Measurements from ENCODE around the gene UXT. TPM values are rescaled to one million over a fixed set of nuclear protein-coding genes. Genes with fewer than 3 reads are reported as not detected.
A peak's percentile ranks its signal among the peaks of the same experiment; 100 is the strongest.

Gene UXT
- total RNA-seq, 4 donors from 2014 or later: 40.5 to 148 (median 77.5) TPM

- H3K9me3 ChIP-seq: no peaks in the 10 kb centered on the region
- H3K27ac ChIP-seq: no peak overlapping the region
- H3K4me1 ChIP-seq: no peaks in the 10 kb centered on the region
- no peak overlapping the region for H3K4me3 ChIP-seq
- no peaks in the 10 kb centered on the region for H3K27me3 ChIP-seq
- TF ChIP-seq POLR2A (IDR thresholded peaks at IDR 0.05): no peak
- TF ChIP-seq CTCF (IDR thresholded peaks at IDR 0.05): no peak
- peak in 1 of 3 donors; percentile 26 for DNase-seq
- H3K36me3 ChIP-seq: no peaks in the 10 kb centered on the region
Observed at GRCh38 chrX:47613082-47613481, 45.9 kb downstream of the UXT start.

GRCh38 chrX:47612418-47612817, 46.6 kb downstream of the UXT start:
- no peak for TF ChIP-seq POLR2A (IDR thresholded peaks at IDR 0.05)
- TF ChIP-seq CTCF (IDR thresholded peaks at IDR 0.05): no peak
- no peaks in the 10 kb centered on the region for H3K4me1 ChIP-seq
- no peaks in the 10 kb centered on the region for H3K9me3 ChIP-seq
- no peak overlapping the region for H3K4me3 ChIP-seq
- no peaks in the 10 kb centered on the region for H3K27me3 ChIP-seq
- DNase-seq: peak in 1 of 3 donors; percentile 14
- no peak overlapping the region for H3K27ac ChIP-seq
- H3K36me3 ChIP-seq: no peaks in the 10 kb centered on the region

- Histone ChIP-seq H3K9me3 (no peaks in the 10 kb centered on the region), H3K27me3 (no peaks in the 10 kb centered on the region), H3K36me3 (no peaks in the 10 kb centered on the region), H3K27ac (no peak overlapping the region), H3K4me1 (no peaks in the 10 kb centered on the region), H3K4me3 (no peak overlapping the region)
- TF ChIP-seq POLR2A (IDR thresholded peaks at IDR 0.05): no peak
- no peak for TF ChIP-seq CTCF (IDR thresholded peaks at IDR 0.05)
- no peak for DNase-seq
Observed at GRCh38 chrX:47611926-47612325, 47.1 kb downstream of the UXT start.

GRCh38 chrX:47611489-47611888, 47.5 kb downstream of the UXT start:
- TF ChIP-seq POLR2A (IDR thresholded peaks at IDR 0.05) (no peak), CTCF (IDR thresholded peaks at IDR 0.05) (no peak)
- no peak for DNase-seq

GRCh38 chrX:47610511-47610910, 48.5 kb downstream of the UXT start:
- Histone ChIP-seq H3K27me3 (no peaks in the 10 kb centered on the region), H3K27ac (no peak overlapping the region), H3K4me3 (no peak overlapping the region), H3K9me3 (no peaks in the 10 kb centered on the region), H3K36me3 (no peaks in the 10 kb centered on the region), H3K4me1 (no peaks in the 10 kb centered on the region)
- no peak for TF ChIP-seq CTCF (IDR thresholded peaks at IDR 0.05)
- no peak for TF ChIP-seq POLR2A (IDR thresholded peaks at IDR 0.05)
- no peak for DNase-seq

More at GRCh38 chrX:47611489-47611888, 47.5 kb downstream of the UXT start:
- Histone ChIP-seq H3K27me3 (no peaks in the 10 kb centered on the region), H3K27ac (no peak overlapping the region), H3K9me3 (no peaks in the 10 kb centered on the region), H3K36me3 (no peaks in the 10 kb centered on the region), H3K4me1 (no peaks in the 10 kb centered on the region), H3K4me3 (no peak overlapping the region)
